ENCODE results near the gene C1orf198. TPM values are rescaled to one million over a fixed set of nuclear protein-coding genes. Genes with fewer than 3 reads are reported as not detected.
A peak's percentile ranks its signal among the peaks of the same experiment; 100 is the strongest.

Gene C1orf198
- total and polyA plus RNA-seq, 2 experiments from 2014 or later: 54.7 to 67.6 TPM

DNA sequence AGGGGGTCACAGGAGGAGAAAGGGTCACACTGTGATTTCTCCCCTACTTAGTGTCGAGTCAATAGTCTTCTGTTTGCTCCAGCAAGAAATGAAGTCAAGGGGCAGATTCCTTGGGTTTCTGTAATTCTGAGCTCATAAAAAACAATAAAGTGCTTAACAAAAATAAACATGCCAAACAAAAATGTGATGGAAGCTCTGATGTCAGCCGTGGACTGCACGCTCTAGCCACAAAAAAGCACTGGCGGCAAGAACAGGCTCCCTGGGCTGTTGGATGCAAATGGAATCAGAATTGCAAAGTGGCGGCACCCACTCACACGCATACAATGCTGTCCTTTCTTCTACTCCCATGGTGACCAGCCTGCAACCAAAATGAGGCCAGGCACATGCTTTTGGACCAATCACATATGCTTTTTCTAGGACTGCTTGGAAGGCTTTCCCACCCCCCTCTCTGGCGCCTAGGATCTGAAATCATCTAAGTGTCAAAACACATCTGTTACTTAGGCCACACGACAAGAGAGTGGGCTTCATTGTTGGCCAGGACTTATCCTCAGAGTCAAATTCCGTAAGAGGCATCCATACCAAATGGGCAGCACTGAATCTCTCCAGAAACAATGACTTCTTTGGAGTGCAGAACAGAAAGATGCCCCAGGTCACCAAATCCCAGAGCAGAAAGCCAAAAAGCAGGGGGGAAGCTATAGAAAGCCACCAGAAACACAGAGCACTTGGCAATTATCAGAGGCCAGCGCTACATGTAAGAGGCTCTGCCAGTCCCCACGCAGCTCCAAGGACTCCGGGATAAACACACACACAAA lies 9.2 kb downstream of the C1orf198 start:
- H3K27ac ChIP-seq: no peak overlapping the region
- no peak overlapping the region for H3K4me3 ChIP-seq
- DNase-seq (ENCODE audit: low read depth in 1 of 2, low spot score in 1 of 2): peak in 1 of 2 donors; percentile 48

DNA sequence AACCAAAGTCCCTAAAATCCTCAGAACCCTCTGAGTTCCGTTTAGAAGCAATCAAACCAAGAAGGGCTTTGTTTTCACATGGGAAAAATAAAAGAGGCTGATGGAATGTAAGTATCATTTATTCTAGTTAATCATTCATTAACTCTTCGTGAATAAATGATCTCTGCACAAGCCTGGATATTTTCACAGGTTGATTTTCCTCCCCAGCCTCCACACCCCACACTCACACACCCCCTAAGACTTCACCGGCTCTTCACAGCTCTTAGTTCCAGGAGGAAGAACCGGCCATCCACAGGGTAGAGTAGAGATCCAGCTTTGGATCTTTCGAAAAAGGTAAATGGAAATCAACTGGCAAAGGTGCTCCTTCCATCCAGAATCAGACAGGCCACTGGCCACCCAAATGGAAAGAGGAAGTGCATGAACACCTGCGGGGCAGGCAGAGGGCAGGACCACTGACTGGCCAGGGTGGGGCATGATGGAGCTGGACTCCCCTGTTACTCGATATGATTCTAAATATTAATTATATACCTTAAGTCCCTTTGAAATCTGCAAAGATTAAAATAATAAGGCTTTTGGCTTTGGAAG lies 10.0 kb downstream of the C1orf198 start:
- no peak overlapping the region for H3K4me3 ChIP-seq
- H3K27me3 ChIP-seq: no peaks in the 10 kb centered on the region
- DNase-seq (ENCODE audit: low read depth in 1 of 2, low spot score in 1 of 2): no peak
- H3K36me3 ChIP-seq: peaks cover 3% of the 10 kb centered on the region
- TF ChIP-seq, protein P1, sequence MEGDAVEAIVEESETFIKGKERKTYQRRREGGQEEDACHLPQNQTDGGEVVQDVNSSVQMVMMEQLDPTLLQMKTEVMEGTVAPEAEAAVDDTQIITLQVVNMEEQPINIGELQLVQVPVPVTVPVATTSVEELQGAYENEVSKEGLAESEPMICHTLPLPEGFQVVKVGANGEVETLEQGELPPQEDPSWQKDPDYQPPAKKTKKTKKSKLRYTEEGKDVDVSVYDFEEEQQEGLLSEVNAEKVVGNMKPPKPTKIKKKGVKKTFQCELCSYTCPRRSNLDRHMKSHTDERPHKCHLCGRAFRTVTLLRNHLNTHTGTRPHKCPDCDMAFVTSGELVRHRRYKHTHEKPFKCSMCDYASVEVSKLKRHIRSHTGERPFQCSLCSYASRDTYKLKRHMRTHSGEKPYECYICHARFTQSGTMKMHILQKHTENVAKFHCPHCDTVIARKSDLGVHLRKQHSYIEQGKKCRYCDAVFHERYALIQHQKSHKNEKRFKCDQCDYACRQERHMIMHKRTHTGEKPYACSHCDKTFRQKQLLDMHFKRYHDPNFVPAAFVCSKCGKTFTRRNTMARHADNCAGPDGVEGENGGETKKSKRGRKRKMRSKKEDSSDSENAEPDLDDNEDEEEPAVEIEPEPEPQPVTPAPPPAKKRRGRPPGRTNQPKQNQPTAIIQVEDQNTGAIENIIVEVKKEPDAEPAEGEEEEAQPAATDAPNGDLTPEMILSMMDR (IDR thresholded peaks at IDR 0.05; ENCODE audit: low read depth, low read length): no peak
- no peak overlapping the region for H3K27ac ChIP-seq
- H3K4me1 ChIP-seq (ENCODE audit: low read depth): peaks cover 12% of the 10 kb centered on the region
- H3K9me3 ChIP-seq (ENCODE audit: low read depth): no peaks in the 10 kb centered on the region

More for the DNA sequence above, 9.2 kb downstream of the C1orf198 start:
- H3K27me3 ChIP-seq: no peaks in the 10 kb centered on the region
- peaks cover 3% of the 10 kb centered on the region for H3K36me3 ChIP-seq
- TF ChIP-seq, protein P1 (IDR thresholded peaks at IDR 0.05; ENCODE audit: low read depth, low read length): no peak
- H3K4me1 ChIP-seq (ENCODE audit: low read depth): peaks cover 17% of the 10 kb centered on the region
- H3K9me3 ChIP-seq (ENCODE audit: low read depth): no peaks in the 10 kb centered on the region

DNA sequence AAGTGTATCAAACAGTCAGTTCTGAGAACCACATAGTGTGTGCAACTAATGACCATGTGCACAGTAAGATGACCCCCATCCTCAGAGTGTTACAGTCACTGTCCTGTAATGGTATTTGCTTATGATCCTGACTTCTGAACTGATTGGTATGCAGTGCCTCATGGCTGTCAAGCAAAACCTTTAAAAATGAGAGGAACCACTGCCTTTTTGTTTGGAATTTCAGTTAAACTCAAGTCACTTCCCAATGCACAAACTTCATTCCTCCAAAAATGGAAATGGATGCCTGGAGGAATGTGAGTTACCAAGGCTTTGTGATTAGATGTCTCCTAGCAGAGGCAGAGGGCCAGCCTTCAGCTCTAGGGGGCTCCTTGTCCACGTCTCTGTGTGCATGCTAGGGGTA lies 10.5 kb downstream of the C1orf198 start:
- Histone ChIP-seq H3K4me1 (ENCODE audit: low read depth) (peaks cover 7% of the 10 kb centered on the region), H3K27ac (no peak overlapping the region), H3K27me3 (no peaks in the 10 kb centered on the region), H3K36me3 (peaks cover 3% of the 10 kb centered on the region), H3K9me3 (ENCODE audit: low read depth) (no peaks in the 10 kb centered on the region), H3K4me3 (no peak overlapping the region)
- no peak for DNase-seq (ENCODE audit: low read depth in 1 of 2, low spot score in 1 of 2)
- TF ChIP-seq, protein P1 (IDR thresholded peaks at IDR 0.05; ENCODE audit: low read depth, low read length): no peak

DNA sequence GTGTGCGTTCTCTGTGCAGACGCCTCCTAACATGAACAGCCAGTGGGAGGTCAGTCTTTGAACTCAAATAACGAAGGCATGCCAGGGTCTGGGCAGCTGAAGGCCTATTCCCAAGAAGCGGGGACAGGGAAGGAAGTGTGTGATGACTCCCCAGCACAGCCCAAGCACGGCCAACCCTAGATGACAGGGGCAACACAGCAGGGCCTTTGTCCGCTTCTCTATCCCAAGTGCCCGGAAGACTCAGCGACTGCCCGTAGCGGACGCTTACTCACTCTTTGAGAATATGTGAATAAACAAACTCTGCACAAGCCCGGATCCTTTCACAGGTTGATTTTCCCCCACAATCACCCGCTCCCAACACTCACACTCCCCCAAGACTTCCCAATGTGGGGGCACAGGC lies 11.2 kb downstream of the C1orf198 start:
- DNase-seq (ENCODE audit: low read depth in 1 of 2, low spot score in 1 of 2): no peak
- TF ChIP-seq, protein P1 (IDR thresholded peaks at IDR 0.05; ENCODE audit: low read depth, low read length): no peak
- no peaks in the 10 kb centered on the region for H3K27me3 ChIP-seq
- H3K36me3 ChIP-seq: peaks cover 3% of the 10 kb centered on the region
- no peak overlapping the region for H3K4me3 ChIP-seq
- no peaks in the 10 kb centered on the region for H3K9me3 ChIP-seq (ENCODE audit: low read depth)
- H3K27ac ChIP-seq: no peak overlapping the region
- H3K4me1 ChIP-seq (ENCODE audit: low read depth): peaks cover 6% of the 10 kb centered on the region

DNA sequence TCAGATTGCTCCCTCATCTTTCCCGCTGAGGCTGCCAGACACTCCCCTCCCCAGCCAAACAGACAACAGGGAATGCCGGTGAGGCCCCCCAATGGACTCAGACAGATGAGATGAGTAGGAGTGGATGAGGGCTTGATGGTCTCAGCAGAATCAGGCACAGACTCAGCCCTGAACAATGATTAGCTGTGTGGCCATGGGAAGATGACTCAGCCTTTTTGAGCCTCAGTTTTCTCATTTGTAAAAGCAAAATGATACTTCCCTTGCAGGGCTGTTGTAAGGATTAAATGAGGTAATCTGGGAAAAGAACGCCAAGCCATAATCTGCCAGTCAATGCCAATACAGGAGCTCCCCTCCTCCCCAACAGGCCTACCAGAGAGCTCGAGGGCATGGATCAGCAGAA lies 12.4 kb downstream of the C1orf198 start:
- Histone ChIP-seq H3K27ac (no peak overlapping the region), H3K36me3 (peaks cover 3% of the 10 kb centered on the region), H3K27me3 (no peaks in the 10 kb centered on the region), H3K4me3 (no peak overlapping the region), H3K4me1 (ENCODE audit: low read depth) (peaks cover 16% of the 10 kb centered on the region), H3K9me3 (ENCODE audit: low read depth) (no peaks in the 10 kb centered on the region)
- TF ChIP-seq, protein P1 (IDR thresholded peaks at IDR 0.05; ENCODE audit: low read depth, low read length): no peak
- DNase-seq (ENCODE audit: low read depth in 1 of 2, low spot score in 1 of 2): no peak
